ENCODE results near the gene HOXD10.

DNA sequence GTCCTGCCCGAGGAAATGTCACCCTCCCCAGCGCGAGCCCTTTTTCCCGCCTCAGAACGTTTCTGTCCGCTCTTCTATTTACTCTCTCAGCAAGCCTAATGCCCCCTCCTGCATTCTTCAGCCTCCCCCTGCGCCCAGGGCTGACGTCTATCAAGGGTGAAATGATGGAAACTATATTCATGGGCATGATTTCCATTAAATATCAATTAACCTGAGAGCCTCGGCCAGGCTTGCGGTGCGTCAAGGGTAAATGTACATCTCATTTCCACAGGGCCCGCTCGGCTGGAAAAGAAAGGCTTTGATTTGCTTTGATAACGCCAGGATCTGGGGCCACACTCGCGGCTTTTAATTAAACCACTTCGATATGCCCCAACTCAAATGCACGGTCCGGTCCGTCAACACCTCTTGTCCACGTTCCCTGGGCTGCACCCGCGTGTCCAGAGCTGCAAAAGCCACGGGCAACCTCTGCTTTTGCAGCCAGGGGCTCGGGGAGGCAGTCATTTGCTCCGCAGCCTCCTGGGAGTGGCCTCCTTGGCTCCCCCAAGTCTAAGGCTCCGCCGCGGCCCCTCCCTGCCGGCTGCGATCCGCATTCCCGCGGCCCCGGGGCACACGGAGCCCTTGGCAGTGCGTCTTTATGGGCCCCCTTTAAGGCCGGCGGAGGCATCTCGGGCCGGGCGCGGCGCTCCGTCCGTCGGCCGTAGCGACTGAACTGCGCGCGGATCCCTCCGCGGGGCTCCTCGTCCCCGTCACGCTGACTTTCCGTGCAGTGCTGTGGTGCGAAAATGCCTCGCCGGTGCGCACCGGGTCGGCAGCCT, 12.6 kb downstream of the HOXD10 start, which contains the start of gene HOXD8:
- TF ChIP-seq POLR2A (IDR thresholded peaks at IDR 0.05; ENCODE audit: low read length) (no peak), GATA1 (IDR thresholded peaks at IDR 0.05; ENCODE audit: low read depth, low read length) (no peak)

Data from erythroblast (primary cell).